Aorta (tissue), 5 donors: Measurements from ENCODE around the gene PTPRN2. TPM values are rescaled to one million over a fixed set of nuclear protein-coding genes. Genes with fewer than 3 reads are reported as not detected.

ENCODE experiments used
- ATAC-seq: fragments of 200-7000 bp; cut with Tn5 transposase; one replicate; pipeline ENCODE4 v1.9.1; 2022; ENCODE audit warnings: moderate library complexity; ENCODE audit not compliant: low FRiP score
- DNase-seq, 2 donors: peaks; one replicate each; pipeline ENCODE4 v3.0.0-alpha.2; 2020
- H3K27ac ChIP-seq, 2 donors: one replicate each; pipeline ENCODE4 v1.5.1; 2013; ENCODE audit warnings: low read length in 2 of 2, mild to moderate bottlenecking in 2 of 2, moderate library complexity in 2 of 2, control low read depth in 1 of 2, inconsistent platforms in 1 of 2, low read depth in 1 of 2
- H3K27me3 ChIP-seq, 2 donors: one replicate each; pipeline ENCODE4 v1.6.1; 2013; ENCODE audit warnings: control low read depth in 1 of 2, low read length in 1 of 2, mild to moderate bottlenecking in 1 of 2, moderate library complexity in 1 of 2; ENCODE audit not compliant: insufficient read depth in 2 of 2, control insufficient read depth in 1 of 2
- H3K36me3 ChIP-seq, 2 donors: one replicate each; pipeline ENCODE4 v1.6.1; 2013; ENCODE audit warnings: control low read depth in 1 of 2, low read length in 1 of 2, mild to moderate bottlenecking in 1 of 2; ENCODE audit not compliant: insufficient read depth in 2 of 2, control insufficient read depth in 1 of 2
- H3K4me1 ChIP-seq, 2 donors: one replicate each; pipeline ENCODE4 v1.6.1; 2013; ENCODE audit warnings: low read length in 2 of 2, control low read depth in 1 of 2, mild to moderate bottlenecking in 1 of 2, moderate library complexity in 1 of 2; ENCODE audit not compliant: insufficient read depth in 2 of 2, control insufficient read depth in 1 of 2
- H3K4me3 ChIP-seq, 2 donors: one replicate each; pipeline ENCODE4 v1.5.1; 2013; ENCODE audit warnings: low read length in 2 of 2, control low read depth in 1 of 2, mild to moderate bottlenecking in 1 of 2
- H3K9me3 ChIP-seq: one replicate; pipeline ENCODE4 v1.6.1; 2013; ENCODE audit warnings: mild to moderate bottlenecking, low read length; ENCODE audit not compliant: control insufficient read depth
- WGBS, 2 donors: extraction: QIAGEN DNeasy Blood & Tissue Kit; methylation state at CpG; one replicate each; pipeline ENCODE4 v1.1.7; 2013; 5-methylcytosine and 5-hydroxymethylcytosine counted together
- intact Hi-C, 2 donors: fragments of 100-400 bp; cut with DNase I; formaldehyde crosslinking; loops; one replicate each; pipeline versions ENCODE4 v1.14.2 to v1.15.0; 2022
- polyA plus RNA-seq, 2 donors: library from polyadenylated mRNA; stranded (reverse); fragments of 200-250 nt; gene quantifications; one replicate each; pipeline ENCODE4 v1.2.3, GENCODE V29; 2013
- total RNA-seq, 2 donors: library from RNA; stranded (reverse); fragmentation: NEBNext Ultra II Directional; extraction: Animal tissue kit (Norgen Biotek cat#: 25700); gene quantifications; one replicate each; pipeline ENCODE4 v1.2.1, GENCODE V29; 2021
- donor health status: healthy with polysubstance abuse.
- donor health status: Bipolar disorder and iron deficiency.
- donor health status: DM: no; HTN: no; CAD: no.
- donor health status: DM: no; HTN: no; CAD: no.
- donor health status: DM: yes; HTN: yes; CAD: no.

Gene PTPRN2
- total and polyA plus RNA-seq, 4 donors: 0.67 to 3.3 (median 1.4) TPM

- intact Hi-C loops: no loop called here
- DNase-seq (peak in 1 of 2 donors; percentile 63), ATAC-seq (no peak)
- no peak overlapping the region for H3K27ac ChIP-seq
- 68 to 75% methylated on average over 18 to 21 of the region's 21 CpGs for WGBS, 2 donors
- H3K36me3 ChIP-seq: no peaks in the 10 kb centered on the region
- peaks cover 1% of the 10 kb centered on the region for H3K9me3 ChIP-seq
- no peaks in the 10 kb centered on the region for H3K27me3 ChIP-seq
- no peak overlapping the region for H3K4me3 ChIP-seq
- no peaks in the 10 kb centered on the region for H3K4me1 ChIP-seq
Measured at GRCh38 chr7:157990226-157990880, 597.3 kb downstream of the PTPRN2 start.

GRCh38 chr7:157989589-157989988 is 598.0 kb downstream of the PTPRN2 start:
- intact Hi-C loops: no loop called here
- H3K4me1 ChIP-seq: no peaks in the 10 kb centered on the region
- peaks cover 1% of the 10 kb centered on the region for H3K9me3 ChIP-seq
- H3K27me3 ChIP-seq: no peaks in the 10 kb centered on the region
- H3K27ac ChIP-seq: no peak overlapping the region
- ATAC-seq: no peak
- DNase-seq: peak in 1 of 2 donors; percentile 51
- H3K36me3 ChIP-seq: no peaks in the 10 kb centered on the region
- 77 to 78% methylated on average over 13 of the region's 13 CpGs for WGBS, 2 donors
- H3K4me3 ChIP-seq: no peak overlapping the region

GRCh38 chr7:157987906-157988305 is 599.7 kb downstream of the PTPRN2 start:
- ATAC-seq (no peak), DNase-seq (peak in 1 of 2 donors; percentile 44)
- no peak overlapping the region for H3K27ac ChIP-seq
- no peaks in the 10 kb centered on the region for H3K27me3 ChIP-seq
- no peaks in the 10 kb centered on the region for H3K9me3 ChIP-seq
- 54 to 58% methylated on average over 10 of the region's 10 CpGs for WGBS, 2 donors
- intact Hi-C loops: no loop called here
- no peaks in the 10 kb centered on the region for H3K4me1 ChIP-seq
- no peak overlapping the region for H3K4me3 ChIP-seq
- no peaks in the 10 kb centered on the region for H3K36me3 ChIP-seq

GRCh38 chr7:157986051-157986450 is 601.6 kb downstream of the PTPRN2 start:
- ATAC-seq: no peak

GRCh38 chr7:157985636-157986035 is 602.0 kb downstream of the PTPRN2 start:
- intact Hi-C loops: no loop called here
- H3K36me3 ChIP-seq: no peaks in the 10 kb centered on the region
- WGBS, 2 donors: 86 to 87% methylated on average over 15 of the region's 15 CpGs
- no peak overlapping the region for H3K4me3 ChIP-seq
- no peak overlapping the region for H3K27ac ChIP-seq
- ATAC-seq: no peak
- H3K4me1 ChIP-seq: no peaks in the 10 kb centered on the region
- no peaks in the 10 kb centered on the region for H3K27me3 ChIP-seq
- H3K9me3 ChIP-seq: no peaks in the 10 kb centered on the region
- DNase-seq: peak in 1 of 2 donors; percentile 49

More at GRCh38 chr7:157986051-157986450, 601.6 kb downstream of the PTPRN2 start:
- no peak overlapping the region for H3K27ac ChIP-seq
- WGBS, 2 donors: 80 to 84% methylated on average over 12 of the region's 12 CpGs
- no peaks in the 10 kb centered on the region for H3K27me3 ChIP-seq
- H3K36me3 ChIP-seq: no peaks in the 10 kb centered on the region
- intact Hi-C loops: no loop called here
- DNase-seq: peak in 1 of 2 donors; percentile 66
- H3K4me1 ChIP-seq: no peaks in the 10 kb centered on the region
- H3K9me3 ChIP-seq: no peaks in the 10 kb centered on the region
- H3K4me3 ChIP-seq: no peak overlapping the region

- intact Hi-C loops: no loop called here
- Histone ChIP-seq H3K4me3 (no peak overlapping the region), H3K4me1 (no peaks in the 10 kb centered on the region), H3K27ac (no peak overlapping the region), H3K9me3 (no peaks in the 10 kb centered on the region), H3K27me3 (no peaks in the 10 kb centered on the region), H3K36me3 (no peaks in the 10 kb centered on the region)
- 79 to 84% methylated on average over 22 to 24 of the region's 25 CpGs for WGBS, 2 donors
- DNase-seq (peak in 1 of 2 donors; percentile 63), ATAC-seq (no peak)
Measured at GRCh38 chr7:157984423-157985163, 603.0 kb downstream of the PTPRN2 start.

- DNase-seq: peak in 1 of 2 donors; percentile 64
- no peak for ATAC-seq
- H3K9me3 ChIP-seq: no peaks in the 10 kb centered on the region
- no peaks in the 10 kb centered on the region for H3K36me3 ChIP-seq
- no peaks in the 10 kb centered on the region for H3K27me3 ChIP-seq
- H3K27ac ChIP-seq: no peak overlapping the region
- intact Hi-C loops: no loop called here
- H3K4me1 ChIP-seq: no peaks in the 10 kb centered on the region
- WGBS, 2 donors: 77 to 79% methylated on average over 31 to 32 of the region's 32 CpGs
- no peak overlapping the region for H3K4me3 ChIP-seq
Measured at GRCh38 chr7:157983502-157984422, 603.9 kb downstream of the PTPRN2 start.

- no peak for DNase-seq
- no peak for ATAC-seq
- H3K27ac ChIP-seq: no peak overlapping the region
- H3K9me3 ChIP-seq: no peaks in the 10 kb centered on the region
- no peaks in the 10 kb centered on the region for H3K27me3 ChIP-seq
- WGBS, 2 donors: 67 to 72% methylated on average over 3 to 5 of the region's 5 CpGs
- no peaks in the 10 kb centered on the region for H3K4me1 ChIP-seq
- H3K36me3 ChIP-seq: no peaks in the 10 kb centered on the region
- intact Hi-C loops: no loop called here
- H3K4me3 ChIP-seq: no peak overlapping the region
Measured at GRCh38 chr7:157981778-157982177, 605.8 kb downstream of the PTPRN2 start.
